ENCODE results near the gene ATP8B3. TPM values are rescaled to one million over a fixed set of nuclear protein-coding genes. Genes with fewer than 3 reads are reported as not detected.

Gene ATP8B3
- total and polyA plus RNA-seq, 2 experiments from 2014 or later, result 2.1 to 6.0 TPM

GRCh38 chr19:1747285-1748114 is 64.6 kb downstream of the ATP8B3 start (continued):
- TF ChIP-seq ZNF114 (CRISPR knock-in tag; IDR thresholded peaks at IDR 0.05) (no peak), EZH2phosphoT487 (IDR thresholded peaks at IDR 0.05; ENCODE audit: unreplicated experiment) (no peak), JUNB (IDR thresholded peaks at IDR 0.05; ENCODE audit: unreplicated experiment) (no peak), ZNF331 (CRISPR knock-in tag; IDR thresholded peaks at IDR 0.05; ENCODE audit: low read depth) (no peak), CTCF (conservative IDR thresholded peaks at IDR 0.05; ENCODE audit: low read depth in 2 of 2) (no peak), STAT1 (IDR thresholded peaks at IDR 0.05; ENCODE audit: unreplicated experiment) (no peak), CREB1 (CRISPR knock-in tag; IDR thresholded peaks at IDR 0.05; ENCODE audit: low read depth) (no peak)

- Mint-ChIP-seq H3K27me3 (ENCODE audit: insufficient read depth, low read depth, poor library complexity) (peaks cover 82% of the 10 kb centered on the region), H3K9me3 (no peaks in the 10 kb centered on the region), H3K4me3 (no peak overlapping the region), H3K4me1 (peaks cover 11% of the 10 kb centered on the region), H3K36me3 (ENCODE audit: low read depth) (no peaks in the 10 kb centered on the region), H3K27ac (no peak overlapping the region)
- Histone ChIP-seq H3K27ac (ENCODE audit: low read depth) (no peak overlapping the region), H3K4me3 (peak overlapping the region; percentile 40), H3K36me3 (ENCODE audit: insufficient read depth) (no peaks in the 10 kb centered on the region), H3K27me3 (ENCODE audit: insufficient read depth) (peaks cover 85% of the 10 kb centered on the region), H3F3A (replicated peaks; ENCODE audit: low read depth) (peaks cover 13% of the 10 kb centered on the region; the same call in 1 of the 2 replicates), H3K4me1 (ENCODE audit: insufficient read depth) (peaks cover 26% of the 10 kb centered on the region; the same call in 1 of the 2 replicates), H3K79me2 (replicated peaks; ENCODE audit: insufficient read depth) (no peaks in the 10 kb centered on the region), H2AFZ (no peak overlapping the region), H3K9me2 (ENCODE audit: insufficient read depth) (no peaks in the 10 kb centered on the region), H4K20me1 (replicated peaks; ENCODE audit: insufficient read depth) (peaks cover 11% of the 10 kb centered on the region; the same call in 1 of the 2 replicates), H3K4me2 (peak overlapping the region; percentile 67)
- ATAC-seq (peak; percentile 5), DNase-seq (ENCODE audit: low spot score) (no peak)
- TF ChIP-seq EZH2 (IDR thresholded peaks at IDR 0.05; ENCODE audit: low read depth, unreplicated experiment), result peak; percentile 88
- no peak for TF ChIP-seq REST (IDR thresholded peaks at IDR 0.05; ENCODE audit: unreplicated experiment)
- no peak for TF ChIP-seq ETS1 (IDR thresholded peaks at IDR 0.05)
- TF ChIP-seq ZNF331 (CRISPR knock-in tag; IDR thresholded peaks at IDR 0.05; ENCODE audit: low read depth), result no peak
Measured at GRCh38 chr19:1746401-1747284, 65.4 kb downstream of the ATP8B3 start.

Measured in GM23338 (cell line).